ENCODE measurements around the gene SLC2A1.

The SLC2A1 gene

GRCh38 chr1:42929434-42930177 lies 29.1 kb downstream of the SLC2A1 start:
- TF ChIP-seq CTCF (IDR thresholded peaks at IDR 0.05; ENCODE audit: low read depth, low read length) = no peak
- DNase-seq (ENCODE audit: low read depth in 2 of 2) = no peak
- no peak overlapping the region for H3K4me3 ChIP-seq (replicated peaks in 1 of 2; ENCODE audit: low read depth in 2 of 2, low read length in 2 of 2)

GRCh38 chr1:42928859-42929258 lies 29.8 kb downstream of the SLC2A1 start:
- no peak overlapping the region for H3K4me3 ChIP-seq (replicated peaks in 1 of 2; ENCODE audit: low read depth in 2 of 2, low read length in 2 of 2)
- TF ChIP-seq CTCF (IDR thresholded peaks at IDR 0.05; ENCODE audit: low read depth, low read length) = no peak
- no peak for DNase-seq (ENCODE audit: low read depth in 2 of 2)

- no peak overlapping the region for H3K4me3 ChIP-seq (replicated peaks in 1 of 2; ENCODE audit: low read depth in 2 of 2, low read length in 2 of 2)
- no peak for TF ChIP-seq CTCF (IDR thresholded peaks at IDR 0.05; ENCODE audit: low read depth, low read length)
- no peak for DNase-seq (ENCODE audit: low read depth in 2 of 2)
These were observed 30.7 kb downstream of the SLC2A1 start for GRCh38 chr1:42927920-42928505.

GRCh38 chr1:42927274-42927841 lies 31.3 kb downstream of the SLC2A1 start:
- H3K4me3 ChIP-seq (replicated peaks in 1 of 2; ENCODE audit: low read depth in 2 of 2, low read length in 2 of 2) = no peak overlapping the region
- no peak for DNase-seq (ENCODE audit: low read depth in 2 of 2)
- no peak for TF ChIP-seq CTCF (IDR thresholded peaks at IDR 0.05; ENCODE audit: low read depth, low read length)

GRCh38 chr1:42926879-42927242 lies 31.8 kb downstream of the SLC2A1 start:
- no peak for TF ChIP-seq CTCF (IDR thresholded peaks at IDR 0.05; ENCODE audit: low read depth, low read length)
- DNase-seq (ENCODE audit: low read depth in 2 of 2) = no peak
- H3K4me3 ChIP-seq (replicated peaks in 1 of 2; ENCODE audit: low read depth in 2 of 2, low read length in 2 of 2) = no peak overlapping the region

- TF ChIP-seq CTCF (IDR thresholded peaks at IDR 0.05; ENCODE audit: low read depth, low read length) = no peak
- no peak overlapping the region for H3K4me3 ChIP-seq (replicated peaks in 1 of 2; ENCODE audit: low read depth in 2 of 2, low read length in 2 of 2)
- no peak for DNase-seq (ENCODE audit: low read depth in 2 of 2)
These were observed 32.3 kb downstream of the SLC2A1 start for GRCh38 chr1:42926235-42926878.

Data from cardiac fibroblast (primary cell).